ENCODE results near the gene YJU2. TPM values are rescaled to one million over a fixed set of nuclear protein-coding genes. Genes with fewer than 3 reads are reported as not detected.

Gene YJU2
- total and polyA plus RNA-seq, 2 of the 13 experiments (the other 11 are each of a cell fraction or from before 2014, with no cell fraction given) = 9.3 to 17.9 TPM

GRCh38 chr19:4284974-4285373 lies 38.1 kb downstream of the YJU2 start:
- in situ Hi-C loops (cut with HindIII; ENCODE audit: extremely low pct_ligation_motif_present, low pct_unique_long_range_greater_than_20kb) (no loop called here), intact Hi-C loops (cut with micrococcal nuclease; ENCODE audit: unreplicated experiment) (no loop called here)
- Histone ChIP-seq H3K4me2 (ENCODE audit: low read depth, low read length) (peak overlapping the region; percentile 87), H3K79me2 (ENCODE audit: insufficient read depth, low read length) (no peaks in the 10 kb centered on the region), H3K4me3 (replicated peaks in 1 of 3; ENCODE audit: insufficient read depth in 1 of 3, low read depth in 2 of 3, low read length in 3 of 3) (peak overlapping the region; percentile 38 to 72 (median 46); a peak in 5 of 6 replicates), H3K4me1 (ENCODE audit: insufficient read depth, low read length) (peaks cover 17% of the 10 kb centered on the region), H3K27me3 (ENCODE audit: control insufficient read depth in 1 of 2, insufficient read depth in 2 of 2, low read length in 2 of 2) (peaks cover 0 to 24% of the 10 kb centered on the region in 2 experiments; a peak in 3 of 5 replicates), H3K9me3 (ENCODE audit: low read length) (no peaks in the 10 kb centered on the region), H3K36me3 (replicated peaks in 1 of 2; ENCODE audit: control insufficient read depth in 1 of 2, insufficient read depth in 2 of 2, low read length in 2 of 2) (no peaks in the 10 kb centered on the region), H3K9ac (ENCODE audit: insufficient read depth, low read depth, low read length) (0 out of 2 replicates have a peak overlapping the region, but pooled peaks have one; percentile 9), H4K20me1 (ENCODE audit: insufficient read depth, low read length) (no peaks in the 10 kb centered on the region), H2AFZ (ENCODE audit: low read length) (peak overlapping the region; percentile 1), H3K27ac (ENCODE audit: extremely low read length, insufficient read depth, low read length) (no peak overlapping the region)
- FAIRE-seq = no peak
- CTCF ChIA-PET (ENCODE audit: low intra/inter-chr PET ratio, low total read pairs) = no interaction called here
- DNase-seq (ENCODE audit: low spot score) = no peak
- BruUV-seq (replicated peaks) = no TSS peak
- POLR2A ChIA-PET = interaction anchor here (1.1 to 1.9 kb wide), 4 partner anchors 18 to 58 kb away, joined by 3 to 19 read pairs (median 10); partner anchors contain the start of genes MPND and YJU2
- WGBS (ENCODE audit: low lambda C conversion rate) = 34% methylated on average over 6 of the region's 6 CpGs
- no peak for ATAC-seq
- TF ChIP-seq, protein P1, sequence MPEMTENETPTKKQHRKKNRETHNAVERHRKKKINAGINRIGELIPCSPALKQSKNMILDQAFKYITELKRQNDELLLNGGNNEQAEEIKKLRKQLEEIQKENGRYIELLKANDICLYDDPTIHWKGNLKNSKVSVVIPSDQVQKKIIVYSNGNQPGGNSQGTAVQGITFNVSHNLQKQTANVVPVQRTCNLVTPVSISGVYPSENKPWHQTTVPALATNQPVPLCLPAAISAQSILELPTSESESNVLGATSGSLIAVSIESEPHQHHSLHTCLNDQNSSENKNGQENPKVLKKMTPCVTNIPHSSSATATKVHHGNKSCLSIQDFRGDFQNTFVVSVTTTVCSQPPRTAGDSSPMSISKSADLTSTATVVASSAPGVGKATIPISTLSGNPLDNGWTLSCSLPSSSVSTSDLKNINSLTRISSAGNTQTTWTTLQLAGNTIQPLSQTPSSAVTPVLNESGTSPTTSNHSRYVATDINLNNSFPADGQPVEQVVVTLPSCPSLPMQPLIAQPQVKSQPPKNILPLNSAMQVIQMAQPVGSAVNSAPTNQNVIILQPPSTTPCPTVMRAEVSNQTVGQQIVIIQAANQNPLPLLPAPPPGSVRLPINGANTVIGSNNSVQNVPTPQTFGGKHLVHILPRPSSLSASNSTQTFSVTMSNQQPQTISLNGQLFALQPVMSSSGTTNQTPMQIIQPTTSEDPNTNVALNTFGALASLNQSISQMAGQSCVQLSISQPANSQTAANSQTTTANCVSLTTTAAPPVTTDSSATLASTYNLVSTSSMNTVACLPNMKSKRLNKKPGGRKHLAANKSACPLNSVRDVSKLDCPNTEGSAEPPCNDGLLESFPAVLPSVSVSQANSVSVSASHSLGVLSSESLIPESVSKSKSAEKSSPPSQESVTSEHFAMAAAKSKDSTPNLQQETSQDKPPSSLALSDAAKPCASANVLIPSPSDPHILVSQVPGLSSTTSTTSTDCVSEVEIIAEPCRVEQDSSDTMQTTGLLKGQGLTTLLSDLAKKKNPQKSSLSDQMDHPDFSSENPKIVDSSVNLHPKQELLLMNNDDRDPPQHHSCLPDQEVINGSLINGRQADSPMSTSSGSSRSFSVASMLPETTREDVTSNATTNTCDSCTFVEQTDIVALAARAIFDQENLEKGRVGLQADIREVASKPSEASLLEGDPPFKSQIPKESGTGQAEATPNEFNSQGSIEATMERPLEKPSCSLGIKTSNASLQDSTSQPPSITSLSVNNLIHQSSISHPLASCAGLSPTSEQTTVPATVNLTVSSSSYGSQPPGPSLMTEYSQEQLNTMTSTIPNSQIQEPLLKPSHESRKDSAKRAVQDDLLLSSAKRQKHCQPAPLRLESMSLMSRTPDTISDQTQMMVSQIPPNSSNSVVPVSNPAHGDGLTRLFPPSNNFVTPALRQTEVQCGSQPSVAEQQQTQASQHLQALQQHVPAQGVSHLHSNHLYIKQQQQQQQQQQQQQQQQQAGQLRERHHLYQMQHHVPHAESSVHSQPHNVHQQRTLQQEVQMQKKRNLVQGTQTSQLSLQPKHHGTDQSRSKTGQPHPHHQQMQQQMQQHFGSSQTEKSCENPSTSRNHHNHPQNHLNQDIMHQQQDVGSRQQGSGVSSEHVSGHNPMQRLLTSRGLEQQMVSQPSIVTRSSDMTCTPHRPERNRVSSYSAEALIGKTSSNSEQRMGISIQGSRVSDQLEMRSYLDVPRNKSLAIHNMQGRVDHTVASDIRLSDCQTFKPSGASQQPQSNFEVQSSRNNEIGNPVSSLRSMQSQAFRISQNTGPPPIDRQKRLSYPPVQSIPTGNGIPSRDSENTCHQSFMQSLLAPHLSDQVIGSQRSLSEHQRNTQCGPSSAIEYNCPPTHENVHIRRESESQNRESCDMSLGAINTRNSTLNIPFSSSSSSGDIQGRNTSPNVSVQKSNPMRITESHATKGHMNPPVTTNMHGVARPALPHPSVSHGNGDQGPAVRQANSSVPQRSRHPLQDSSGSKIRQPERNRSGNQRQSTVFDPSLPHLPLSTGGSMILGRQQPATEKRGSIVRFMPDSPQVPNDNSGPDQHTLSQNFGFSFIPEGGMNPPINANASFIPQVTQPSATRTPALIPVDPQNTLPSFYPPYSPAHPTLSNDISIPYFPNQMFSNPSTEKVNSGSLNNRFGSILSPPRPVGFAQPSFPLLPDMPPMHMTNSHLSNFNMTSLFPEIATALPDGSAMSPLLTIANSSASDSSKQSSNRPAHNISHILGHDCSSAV (CRISPR knock-in tag; IDR thresholded peaks at IDR 0.05; ENCODE audit: borderline replicate concordance) = no peak
- no peak for TF ChIP-seq GTF2F1 (IDR thresholded peaks at IDR 0.05; ENCODE audit: low read length)
- TF ChIP-seq CERS6 (CRISPR knock-in tag; IDR thresholded peaks at IDR 0.05) = no peak
- no peak; the same call in 1 of the 2 replicates for TF ChIP-seq HDAC1 (CRISPR knock-in tag; IDR thresholded peaks at IDR 0.05)
- no peak for TF ChIP-seq ZNF3 (CRISPR knock-in tag; IDR thresholded peaks at IDR 0.05)
- no peak for TF ChIP-seq ZBTB37 (CRISPR knock-in tag; IDR thresholded peaks at IDR 0.05)
- TF ChIP-seq, protein P2, sequence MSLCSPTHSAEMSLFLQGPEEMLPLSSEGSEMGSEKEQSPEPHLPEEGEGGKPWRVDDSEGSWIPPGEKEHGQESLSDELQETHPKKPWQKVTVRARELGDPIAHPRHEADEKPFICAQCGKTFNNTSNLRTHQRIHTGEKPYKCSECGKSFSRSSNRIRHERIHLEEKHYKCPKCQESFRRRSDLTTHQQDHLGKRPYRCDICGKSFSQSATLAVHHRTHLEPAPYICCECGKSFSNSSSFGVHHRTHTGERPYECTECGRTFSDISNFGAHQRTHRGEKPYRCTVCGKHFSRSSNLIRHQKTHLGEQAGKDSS (CRISPR knock-in tag; IDR thresholded peaks at IDR 0.05; ENCODE audit: borderline replicate concordance, low read depth) = no peak
- TF ChIP-seq, protein P3, sequence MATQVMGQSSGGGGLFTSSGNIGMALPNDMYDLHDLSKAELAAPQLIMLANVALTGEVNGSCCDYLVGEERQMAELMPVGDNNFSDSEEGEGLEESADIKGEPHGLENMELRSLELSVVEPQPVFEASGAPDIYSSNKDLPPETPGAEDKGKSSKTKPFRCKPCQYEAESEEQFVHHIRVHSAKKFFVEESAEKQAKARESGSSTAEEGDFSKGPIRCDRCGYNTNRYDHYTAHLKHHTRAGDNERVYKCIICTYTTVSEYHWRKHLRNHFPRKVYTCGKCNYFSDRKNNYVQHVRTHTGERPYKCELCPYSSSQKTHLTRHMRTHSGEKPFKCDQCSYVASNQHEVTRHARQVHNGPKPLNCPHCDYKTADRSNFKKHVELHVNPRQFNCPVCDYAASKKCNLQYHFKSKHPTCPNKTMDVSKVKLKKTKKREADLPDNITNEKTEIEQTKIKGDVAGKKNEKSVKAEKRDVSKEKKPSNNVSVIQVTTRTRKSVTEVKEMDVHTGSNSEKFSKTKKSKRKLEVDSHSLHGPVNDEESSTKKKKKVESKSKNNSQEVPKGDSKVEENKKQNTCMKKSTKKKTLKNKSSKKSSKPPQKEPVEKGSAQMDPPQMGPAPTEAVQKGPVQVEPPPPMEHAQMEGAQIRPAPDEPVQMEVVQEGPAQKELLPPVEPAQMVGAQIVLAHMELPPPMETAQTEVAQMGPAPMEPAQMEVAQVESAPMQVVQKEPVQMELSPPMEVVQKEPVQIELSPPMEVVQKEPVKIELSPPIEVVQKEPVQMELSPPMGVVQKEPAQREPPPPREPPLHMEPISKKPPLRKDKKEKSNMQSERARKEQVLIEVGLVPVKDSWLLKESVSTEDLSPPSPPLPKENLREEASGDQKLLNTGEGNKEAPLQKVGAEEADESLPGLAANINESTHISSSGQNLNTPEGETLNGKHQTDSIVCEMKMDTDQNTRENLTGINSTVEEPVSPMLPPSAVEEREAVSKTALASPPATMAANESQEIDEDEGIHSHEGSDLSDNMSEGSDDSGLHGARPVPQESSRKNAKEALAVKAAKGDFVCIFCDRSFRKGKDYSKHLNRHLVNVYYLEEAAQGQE (IDR thresholded peaks at IDR 0.05; ENCODE audit: borderline replicate concordance in 1 of 2, low read depth in 1 of 2, low read length in 2 of 2) = no peak
